Measurements from ENCODE around the gene MLN. TPM values are rescaled to one million over a fixed set of nuclear protein-coding genes. Genes with fewer than 3 reads are reported as not detected.

The MLN gene
- total RNA-seq, 4 donors from 2014 or later: not detected

DNA sequence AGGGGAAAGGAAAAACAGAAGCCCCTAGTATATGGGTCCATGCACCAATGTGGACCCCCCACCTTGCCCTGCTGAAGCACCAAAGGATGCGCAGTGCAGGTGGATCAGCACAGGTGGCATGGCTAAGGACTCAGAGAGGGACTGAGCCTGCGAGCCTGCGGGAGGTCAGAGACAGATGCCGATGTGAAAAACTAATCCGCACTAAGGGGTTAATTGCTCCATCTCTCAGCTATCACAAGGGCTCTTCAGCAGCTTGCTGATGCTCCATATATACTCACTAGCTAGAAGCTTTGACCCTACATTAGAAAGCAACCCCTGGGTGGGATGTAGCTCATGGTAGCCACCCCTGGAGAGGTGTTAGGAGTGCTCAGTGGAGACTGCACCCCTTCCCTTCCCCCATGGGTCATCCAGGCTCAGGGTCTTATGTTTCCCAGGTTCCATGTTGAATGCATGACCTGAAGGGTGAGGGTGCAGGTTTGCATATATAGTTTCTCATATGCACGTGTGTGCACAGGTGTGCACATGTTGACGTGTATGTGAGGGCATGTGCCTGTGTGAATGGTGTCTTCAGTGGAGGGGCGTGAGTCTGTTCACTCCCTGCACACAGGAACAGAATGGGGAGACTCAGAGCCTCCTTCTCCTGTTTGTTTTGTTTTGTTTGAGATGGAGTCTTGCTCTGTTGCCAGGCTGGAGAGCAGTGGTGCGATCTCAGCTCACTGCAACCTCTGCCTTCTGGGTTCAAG is 43.7 kb downstream of the MLN start:
- TF ChIP-seq POLR2AphosphoS5 (IDR thresholded peaks at IDR 0.05): no peak
- no peak for TF ChIP-seq POLR2A (IDR thresholded peaks at IDR 0.05)
- no peak for TF ChIP-seq EP300 (IDR thresholded peaks at IDR 0.05; ENCODE audit: low read depth)
- TF ChIP-seq, protein P1, sequence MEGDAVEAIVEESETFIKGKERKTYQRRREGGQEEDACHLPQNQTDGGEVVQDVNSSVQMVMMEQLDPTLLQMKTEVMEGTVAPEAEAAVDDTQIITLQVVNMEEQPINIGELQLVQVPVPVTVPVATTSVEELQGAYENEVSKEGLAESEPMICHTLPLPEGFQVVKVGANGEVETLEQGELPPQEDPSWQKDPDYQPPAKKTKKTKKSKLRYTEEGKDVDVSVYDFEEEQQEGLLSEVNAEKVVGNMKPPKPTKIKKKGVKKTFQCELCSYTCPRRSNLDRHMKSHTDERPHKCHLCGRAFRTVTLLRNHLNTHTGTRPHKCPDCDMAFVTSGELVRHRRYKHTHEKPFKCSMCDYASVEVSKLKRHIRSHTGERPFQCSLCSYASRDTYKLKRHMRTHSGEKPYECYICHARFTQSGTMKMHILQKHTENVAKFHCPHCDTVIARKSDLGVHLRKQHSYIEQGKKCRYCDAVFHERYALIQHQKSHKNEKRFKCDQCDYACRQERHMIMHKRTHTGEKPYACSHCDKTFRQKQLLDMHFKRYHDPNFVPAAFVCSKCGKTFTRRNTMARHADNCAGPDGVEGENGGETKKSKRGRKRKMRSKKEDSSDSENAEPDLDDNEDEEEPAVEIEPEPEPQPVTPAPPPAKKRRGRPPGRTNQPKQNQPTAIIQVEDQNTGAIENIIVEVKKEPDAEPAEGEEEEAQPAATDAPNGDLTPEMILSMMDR (IDR thresholded peaks at IDR 0.05): no peak
- in situ Hi-C loops (cut with MboI; ENCODE audit: low pct_ligation_motif_present in 1 of 4, low pct_unique_long_range_greater_than_20kb in 1 of 4, low sequenced_read_pairs in 3 of 4) (loop anchor here in 3 of 4 donors (10.0 to 25.0 kb wide), 4 partner anchors 265 to 402 kb away; no protein-coding TSS in a partner anchor), intact Hi-C loops (cut with DNase I; ENCODE audit: low total_unique reads) (no loop called here)
- no peaks in the 10 kb centered on the region for H3K27me3 ChIP-seq
- no peak for DNase-seq
- H3K4me3 ChIP-seq: no peak overlapping the region
- H3K4me1 ChIP-seq: peaks cover 4 to 28% (median 10%) of the 10 kb centered on the region in 4 donors
- 70 to 84% methylated on average over 4 to 9 of the region's 9 CpGs for WGBS, 2 donors (ENCODE audit: low coverage in 1 of 2)
- H3K36me3 ChIP-seq: no peaks in the 10 kb centered on the region
- no peak overlapping the region for H3K27ac ChIP-seq
- no peaks in the 10 kb centered on the region for H3K9me3 ChIP-seq

DNA sequence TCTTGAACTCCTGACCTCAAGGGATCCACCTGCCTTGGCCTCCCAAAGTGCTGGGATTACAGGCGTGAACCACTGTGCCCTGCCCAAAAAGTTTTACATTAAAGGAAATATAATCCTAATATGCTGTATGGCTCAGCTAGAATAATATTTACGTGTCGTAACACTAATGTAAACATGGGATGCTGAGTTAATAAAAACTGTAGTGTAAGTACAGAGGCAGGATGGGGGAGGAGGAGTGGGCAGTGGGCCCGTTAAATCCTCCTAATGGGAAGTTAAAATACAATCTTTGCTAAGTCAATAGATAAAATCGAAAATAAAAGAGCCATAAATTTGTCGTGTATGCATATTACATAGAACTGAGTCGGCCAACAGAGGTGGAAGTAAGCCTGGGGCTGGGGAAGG is 45.0 kb downstream of the MLN start:
- Histone ChIP-seq H3K27me3 (no peaks in the 10 kb centered on the region), H3K4me1 (peaks cover 4 to 28% (median 10%) of the 10 kb centered on the region in 4 donors), H3K27ac (peak overlapping the region in 1 of 4 donors; percentile 36), H3K9me3 (no peaks in the 10 kb centered on the region), H3K4me3 (no peak overlapping the region), H3K36me3 (no peaks in the 10 kb centered on the region)
- no peak for TF ChIP-seq POLR2AphosphoS5 (IDR thresholded peaks at IDR 0.05)
- DNase-seq: no peak
- intact Hi-C loops (cut with DNase I; ENCODE audit: low total_unique reads): no loop called here
- WGBS, 2 donors (ENCODE audit: low coverage in 1 of 2): 40 to 42% methylated on average over 6 to 7 of the region's 7 CpGs
- in situ Hi-C loops (cut with MboI; ENCODE audit: low pct_ligation_motif_present in 1 of 4, low pct_unique_long_range_greater_than_20kb in 1 of 4, low sequenced_read_pairs in 3 of 4): loop anchor here in 1 of 4 donors (25.0 kb wide), 2 partner anchors 278 to 403 kb away; no protein-coding TSS in a partner anchor

GRCh38 chr6:33757906-33758305 is 45.9 kb downstream of the MLN start:
- in situ Hi-C loops (cut with MboI; ENCODE audit: low pct_ligation_motif_present in 1 of 4, low pct_unique_long_range_greater_than_20kb in 1 of 4, low sequenced_read_pairs in 3 of 4): loop anchor here in 1 of 4 donors (25.0 kb wide), 2 partner anchors 279 to 404 kb away; no protein-coding TSS in a partner anchor

GRCh38 chr6:33757113-33757512 is 46.7 kb downstream of the MLN start:
- Histone ChIP-seq H3K4me3 (no peak overlapping the region), H3K9me3 (no peaks in the 10 kb centered on the region), H3K4me1 (peaks cover 9 to 31% (median 12%) of the 10 kb centered on the region in 4 donors), H3K36me3 (no peaks in the 10 kb centered on the region), H3K27ac (no peak overlapping the region), H3K27me3 (no peaks in the 10 kb centered on the region)
- DNase-seq: no peak
- in situ Hi-C loops (cut with MboI; ENCODE audit: low pct_ligation_motif_present in 1 of 4, low pct_unique_long_range_greater_than_20kb in 1 of 4, low sequenced_read_pairs in 3 of 4): loop anchor here in 1 of 4 donors (25.0 kb wide), 2 partner anchors 280 to 405 kb away; no protein-coding TSS in a partner anchor
- 64 to 71% methylated on average over 1 to 3 of the region's 3 CpGs for WGBS, 2 donors (ENCODE audit: low coverage in 1 of 2)
- TF ChIP-seq POLR2AphosphoS5 (IDR thresholded peaks at IDR 0.05) (no peak), EP300 (IDR thresholded peaks at IDR 0.05; ENCODE audit: low read depth) (no peak), POLR2A (IDR thresholded peaks at IDR 0.05) (no peak)
- TF ChIP-seq, protein P1 (IDR thresholded peaks at IDR 0.05): no peak
- intact Hi-C loops (cut with DNase I; ENCODE audit: low total_unique reads): no loop called here

More at GRCh38 chr6:33757906-33758305, 45.9 kb downstream of the MLN start:
- H3K27ac ChIP-seq: no peak overlapping the region
- WGBS, 2 donors (ENCODE audit: low coverage in 1 of 2): 90 to 95% methylated on average over 6 to 10 of the region's 10 CpGs
- H3K27me3 ChIP-seq: no peaks in the 10 kb centered on the region
- intact Hi-C loops (cut with DNase I; ENCODE audit: low total_unique reads): no loop called here
- TF ChIP-seq, protein P1 (IDR thresholded peaks at IDR 0.05): no peak
- TF ChIP-seq POLR2AphosphoS5 (IDR thresholded peaks at IDR 0.05): no peak
- no peak for TF ChIP-seq EP300 (IDR thresholded peaks at IDR 0.05; ENCODE audit: low read depth)
- no peak for TF ChIP-seq POLR2A (IDR thresholded peaks at IDR 0.05)
- H3K4me3 ChIP-seq: no peak overlapping the region
- peaks cover 4 to 28% (median 10%) of the 10 kb centered on the region in 4 donors for H3K4me1 ChIP-seq
- H3K36me3 ChIP-seq: no peaks in the 10 kb centered on the region
- no peak for DNase-seq
- no peaks in the 10 kb centered on the region for H3K9me3 ChIP-seq

Data from transverse colon (tissue), 4 donors.